ENCODE results near the gene KLK2.

DNA sequence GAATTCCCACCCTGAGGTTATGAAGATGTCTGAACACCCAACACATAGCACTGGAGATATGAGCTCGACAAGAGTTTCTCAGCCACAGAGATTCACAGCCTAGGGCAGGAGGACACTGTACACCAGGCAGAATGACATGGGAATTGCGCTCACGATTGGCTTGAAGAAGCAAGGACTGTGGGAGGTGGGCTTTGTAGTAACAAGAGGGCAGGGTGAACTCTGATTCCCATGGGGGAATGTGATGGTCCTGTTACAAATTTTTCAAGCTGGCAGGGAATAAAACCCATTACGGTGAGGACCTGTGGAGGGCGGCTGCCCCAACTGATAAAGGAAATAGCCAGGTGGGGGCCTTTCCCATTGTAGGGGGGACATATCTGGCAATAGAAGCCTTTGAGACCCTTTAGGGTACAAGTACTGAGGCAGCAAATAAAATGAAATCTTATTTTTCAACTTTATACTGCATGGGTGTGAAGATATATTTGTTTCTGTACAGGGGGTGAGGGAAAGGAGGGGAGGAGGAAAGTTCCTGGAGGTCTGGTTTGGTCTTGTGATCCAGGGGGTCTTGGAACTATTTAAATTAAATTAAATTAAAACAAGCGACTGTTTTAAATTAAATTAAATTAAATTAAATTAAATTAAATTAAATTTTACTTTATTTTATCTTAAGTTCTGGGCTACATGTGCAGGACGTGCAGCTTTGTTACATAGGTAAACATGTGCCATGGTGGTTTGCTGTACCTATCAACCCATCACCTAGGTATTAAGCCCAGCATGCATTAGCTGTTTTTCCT, 11.5 kb upstream of the KLK2 start:
- TF ChIP-seq, protein P1, sequence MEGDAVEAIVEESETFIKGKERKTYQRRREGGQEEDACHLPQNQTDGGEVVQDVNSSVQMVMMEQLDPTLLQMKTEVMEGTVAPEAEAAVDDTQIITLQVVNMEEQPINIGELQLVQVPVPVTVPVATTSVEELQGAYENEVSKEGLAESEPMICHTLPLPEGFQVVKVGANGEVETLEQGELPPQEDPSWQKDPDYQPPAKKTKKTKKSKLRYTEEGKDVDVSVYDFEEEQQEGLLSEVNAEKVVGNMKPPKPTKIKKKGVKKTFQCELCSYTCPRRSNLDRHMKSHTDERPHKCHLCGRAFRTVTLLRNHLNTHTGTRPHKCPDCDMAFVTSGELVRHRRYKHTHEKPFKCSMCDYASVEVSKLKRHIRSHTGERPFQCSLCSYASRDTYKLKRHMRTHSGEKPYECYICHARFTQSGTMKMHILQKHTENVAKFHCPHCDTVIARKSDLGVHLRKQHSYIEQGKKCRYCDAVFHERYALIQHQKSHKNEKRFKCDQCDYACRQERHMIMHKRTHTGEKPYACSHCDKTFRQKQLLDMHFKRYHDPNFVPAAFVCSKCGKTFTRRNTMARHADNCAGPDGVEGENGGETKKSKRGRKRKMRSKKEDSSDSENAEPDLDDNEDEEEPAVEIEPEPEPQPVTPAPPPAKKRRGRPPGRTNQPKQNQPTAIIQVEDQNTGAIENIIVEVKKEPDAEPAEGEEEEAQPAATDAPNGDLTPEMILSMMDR (IDR thresholded peaks at IDR 0.05) = no peak
- no peak for TF ChIP-seq POLR2A (IDR thresholded peaks at IDR 0.05)

Data from right lobe of liver (tissue), 4 donors.